Measurements from ENCODE around the gene PPP1R14C.

PPP1R14C gene

DNA sequence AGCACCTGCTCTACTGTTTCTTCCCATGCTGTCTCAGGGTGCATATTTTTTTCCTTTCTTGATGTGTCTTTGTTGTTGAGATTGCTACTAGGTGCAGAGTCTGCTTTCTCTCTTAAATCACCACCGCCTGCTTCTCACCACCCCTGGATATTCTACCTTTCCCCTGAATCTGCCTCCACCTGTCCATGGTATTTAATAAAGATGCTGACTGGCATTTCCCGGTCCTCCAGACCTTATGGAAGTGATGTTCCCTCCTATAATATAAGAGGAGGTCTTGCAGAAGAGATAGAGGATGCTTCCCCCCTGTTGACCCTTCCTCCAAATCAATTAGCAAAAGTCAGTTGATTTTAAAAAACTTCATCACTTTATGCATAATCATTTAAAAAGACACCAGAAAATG is 118.1 kb downstream of the PPP1R14C start:
- POLR2A ChIA-PET = no interaction called here
- CTCF ChIA-PET = no interaction called here
- DNase-seq (ENCODE audit: low read depth, low spot score) = no peak
- H3K4me3 ChIP-seq (ENCODE audit: low read depth, low read length) = no peak overlapping the region
- no peak for TF ChIP-seq CTCF (IDR thresholded peaks at IDR 0.05; ENCODE audit: insufficient read depth, low read length, missing control alignments)

DNA sequence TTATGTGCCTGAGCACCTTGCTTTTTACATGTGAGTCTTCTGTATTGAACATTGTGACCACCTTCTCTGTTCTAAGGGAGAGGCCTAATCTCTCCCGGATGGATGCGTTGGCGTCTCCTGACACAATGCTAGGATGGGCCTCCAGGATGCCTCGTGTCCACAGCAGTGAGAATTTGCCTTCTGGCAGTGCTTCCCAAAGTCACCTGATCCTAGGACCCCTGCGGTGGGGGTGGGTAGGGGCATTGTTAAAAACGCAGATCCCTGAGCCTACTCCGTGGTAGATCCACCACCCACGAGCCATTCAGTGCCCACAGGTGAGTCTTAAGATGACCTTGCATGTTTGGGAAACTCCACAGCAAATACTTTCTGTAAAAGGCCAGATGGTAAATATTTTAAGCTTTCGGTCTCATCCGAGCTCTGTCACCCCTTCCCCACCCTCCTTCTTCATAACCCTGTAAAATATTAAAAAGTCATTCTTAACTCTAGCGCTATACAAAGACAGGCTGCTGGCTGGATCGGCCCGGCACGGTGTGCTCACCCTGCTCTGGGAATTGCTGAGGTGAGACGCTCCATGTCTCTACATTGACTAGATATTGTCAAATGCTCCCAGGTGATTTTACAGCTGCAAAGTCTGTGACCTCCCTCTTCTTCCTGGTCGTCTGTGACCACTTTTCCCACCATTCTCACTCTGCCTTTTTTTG is 119.3 kb downstream of the PPP1R14C start:
- no peak for DNase-seq (ENCODE audit: low read depth, low spot score)
- ChIA-PET POLR2A (no interaction called here), CTCF (interaction anchor here (1.1 kb wide), 1 partner anchor 183 kb away, joined by 3 read pairs; no protein-coding TSS in a partner anchor)
- no peak overlapping the region for H3K4me3 ChIP-seq (ENCODE audit: low read depth, low read length)
- TF ChIP-seq CTCF (IDR thresholded peaks at IDR 0.05; ENCODE audit: insufficient read depth, low read length, missing control alignments) = no peak

DNA sequence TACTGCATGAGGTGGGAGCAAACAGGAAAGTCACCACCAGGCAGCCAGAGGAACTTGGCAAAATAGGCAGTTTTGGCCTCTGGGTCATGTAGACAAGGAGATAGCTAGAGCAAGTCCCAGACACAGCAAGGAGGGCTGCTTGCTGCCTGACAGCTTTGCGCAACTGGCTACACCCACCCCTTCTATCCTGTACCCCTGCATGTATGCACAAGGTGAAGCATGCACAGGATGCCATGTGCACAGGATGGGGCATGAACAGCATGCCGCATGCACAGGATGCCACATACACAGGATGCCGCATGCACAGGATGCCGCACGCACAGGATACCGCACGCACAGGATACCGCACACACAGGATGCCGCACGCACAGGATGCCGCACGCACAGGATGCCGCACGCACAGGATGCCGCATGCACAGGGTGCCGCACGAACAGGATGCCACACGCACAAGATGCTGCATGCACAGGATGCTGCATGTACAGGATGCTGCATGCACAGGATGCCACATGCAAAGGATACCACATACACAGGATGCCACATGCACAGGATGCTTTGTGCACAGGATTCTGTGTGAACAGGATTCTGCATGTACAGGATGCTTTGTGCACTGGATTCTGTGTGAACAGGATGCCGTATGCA is 121.0 kb downstream of the PPP1R14C start:
- no peak for DNase-seq (ENCODE audit: low read depth, low spot score)
- POLR2A ChIA-PET = no interaction called here
- no peak for TF ChIP-seq CTCF (IDR thresholded peaks at IDR 0.05; ENCODE audit: insufficient read depth, low read length, missing control alignments)
- CTCF ChIA-PET = interaction anchor here (1.9 kb wide), 1 partner anchor 8 kb away, joined by 7 read pairs; no protein-coding TSS in a partner anchor
- H3K4me3 ChIP-seq (ENCODE audit: low read depth, low read length) = no peak overlapping the region

DNA sequence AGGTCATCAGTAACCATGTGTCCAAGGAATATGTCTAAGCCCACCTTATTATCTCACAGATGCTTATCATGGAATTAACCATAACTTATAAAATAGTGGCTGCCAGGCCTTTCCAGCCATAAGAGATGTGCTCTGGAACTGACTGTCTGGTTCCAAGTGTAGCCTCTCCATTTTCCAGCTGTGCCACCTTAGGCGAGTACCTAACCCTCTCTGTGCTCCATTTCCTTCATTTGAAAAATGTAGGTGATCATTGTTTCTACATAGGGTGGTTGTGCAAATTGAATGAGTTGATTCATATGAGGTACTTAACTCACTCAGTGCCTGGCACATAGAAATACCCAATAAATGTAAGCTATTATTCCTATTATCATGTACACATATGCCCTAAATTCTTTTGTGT is 123.5 kb downstream of the PPP1R14C start:
- no peak for DNase-seq (ENCODE audit: low read depth, low spot score)
- ChIA-PET CTCF (interaction anchor here (0.8 to 3.3 kb wide), 2 partner anchors 186 to 197 kb away, joined by 4 to 11 read pairs; partner anchors contain the start of gene ULBP3), POLR2A (no interaction called here)
- TF ChIP-seq CTCF (IDR thresholded peaks at IDR 0.05; ENCODE audit: insufficient read depth, low read length, missing control alignments) = no peak
- no peak overlapping the region for H3K4me3 ChIP-seq (ENCODE audit: low read depth, low read length)

DNA sequence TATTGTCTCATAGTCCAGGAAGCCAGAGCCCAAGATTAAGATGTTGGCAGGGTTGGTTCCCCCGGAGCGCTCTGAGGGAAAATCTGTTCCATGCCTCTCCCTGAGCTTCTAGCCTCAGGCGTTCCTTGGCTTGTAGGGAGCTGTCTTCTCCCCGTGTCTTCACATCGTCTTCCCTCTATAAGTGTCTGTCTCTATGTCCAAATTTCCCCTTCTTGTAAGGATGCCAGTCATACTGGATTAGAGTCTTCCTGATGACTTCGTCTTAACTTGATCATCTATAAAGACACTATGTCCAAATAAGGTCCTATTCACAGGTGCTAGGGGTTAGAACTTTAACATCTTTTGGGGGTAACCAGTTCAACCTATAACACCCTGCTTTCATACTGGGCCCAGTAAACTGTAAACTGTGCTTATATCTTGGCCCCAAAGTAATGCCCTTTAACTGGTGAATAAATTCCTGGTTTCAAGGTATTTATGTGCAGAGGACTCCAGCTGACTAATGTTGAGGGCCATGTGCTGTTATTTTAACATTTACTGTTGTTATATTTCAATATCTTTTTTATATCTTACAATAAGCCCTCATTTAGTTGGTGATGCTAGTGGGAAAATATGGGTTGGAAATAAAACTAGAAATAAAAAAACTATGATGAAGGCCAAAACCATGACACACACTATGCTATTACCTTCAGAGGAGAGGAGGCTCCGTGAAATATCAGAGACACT is 124.3 kb downstream of the PPP1R14C start:
- POLR2A ChIA-PET = interaction anchor here (0.8 to 2.4 kb wide), 3 partner anchors 10 to 36 kb away, joined by 3 to 8 read pairs (median 3); no protein-coding TSS in a partner anchor
- no peak for DNase-seq (ENCODE audit: low read depth, low spot score)
- CTCF ChIA-PET = interaction anchor here (0.8 to 3.3 kb wide), 5 partner anchors 10 to 198 kb away, joined by 3 to 11 read pairs (median 4); partner anchors contain the start of gene ULBP3
- no peak overlapping the region for H3K4me3 ChIP-seq (ENCODE audit: low read depth, low read length)
- TF ChIP-seq CTCF (IDR thresholded peaks at IDR 0.05; ENCODE audit: insufficient read depth, low read length, missing control alignments) = no peak
